ENCODE data around the gene ANGEL2. TPM values are rescaled to one million over a fixed set of nuclear protein-coding genes. Genes with fewer than 3 reads are reported as not detected.
A peak's percentile ranks its signal among the peaks of the same experiment; 100 is the strongest.
"Not testable (repeated sequence)": the region's sequence is repeated elsewhere in the genome, so short reads cannot be mapped to it uniquely, and the experiment has no call there.

ANGEL2 gene
- total RNA-seq, 1 donor: 43.6 TPM

DNA sequence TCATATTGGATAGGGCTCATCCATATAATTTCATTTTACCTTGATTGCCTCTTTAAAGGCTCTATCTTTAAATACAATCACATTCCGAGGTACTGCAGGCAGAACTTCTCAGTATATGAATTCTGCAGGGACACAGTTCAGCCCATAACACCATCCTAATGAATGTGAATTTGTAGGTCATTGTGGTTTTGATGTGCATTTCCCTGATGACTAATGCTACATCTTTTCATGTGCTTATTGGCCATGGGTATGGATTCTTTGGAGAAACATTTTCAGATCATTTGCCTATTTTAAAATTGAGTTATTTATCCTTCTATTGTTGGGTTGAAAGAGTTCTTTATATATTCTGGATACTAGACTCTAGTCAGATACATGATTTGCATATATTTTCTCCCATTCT is 25.8 kb upstream of the ANGEL2 start:
- TF ChIP-seq CTCF (IDR thresholded peaks at IDR 0.05; ENCODE audit: insufficient read depth, low read depth, low read length): no peak
- H3K4me3 ChIP-seq (ENCODE audit: low read depth, low read length): no peak overlapping the region
- DNase-seq (ENCODE audit: low read depth): peak; percentile 39

- H3K4me3 ChIP-seq (ENCODE audit: low read depth, low read length): no peak overlapping the region
- DNase-seq (ENCODE audit: low read depth): no peak
- no peak for TF ChIP-seq CTCF (IDR thresholded peaks at IDR 0.05; ENCODE audit: insufficient read depth, low read depth, low read length)
Observed at GRCh38 chr1:213035573-213035972, 19.9 kb upstream of the ANGEL2 start.

DNA sequence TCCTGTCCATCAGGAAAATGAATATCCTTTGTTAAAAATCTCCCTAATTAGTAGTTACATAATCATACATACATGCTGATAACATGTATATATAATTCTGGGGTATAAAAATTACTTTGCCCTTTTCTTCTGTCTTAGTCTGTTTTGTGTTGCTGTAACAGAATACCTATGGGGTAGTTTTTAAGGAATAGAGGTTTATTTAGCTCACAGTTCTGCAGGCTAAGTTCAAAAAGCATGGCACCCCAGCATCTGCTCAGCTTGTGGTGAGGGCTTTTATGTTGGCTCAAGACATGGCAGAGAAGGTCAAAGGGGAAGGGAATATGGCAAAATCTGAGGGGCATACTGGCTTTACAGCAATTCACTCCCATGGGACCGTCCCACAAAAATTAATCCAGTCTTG is 19.0 kb upstream of the ANGEL2 start:
- DNase-seq (ENCODE audit: low read depth): no peak
- no peak for TF ChIP-seq CTCF (IDR thresholded peaks at IDR 0.05; ENCODE audit: insufficient read depth, low read depth, low read length)
- no peak overlapping the region for H3K4me3 ChIP-seq (ENCODE audit: low read depth, low read length)

DNA sequence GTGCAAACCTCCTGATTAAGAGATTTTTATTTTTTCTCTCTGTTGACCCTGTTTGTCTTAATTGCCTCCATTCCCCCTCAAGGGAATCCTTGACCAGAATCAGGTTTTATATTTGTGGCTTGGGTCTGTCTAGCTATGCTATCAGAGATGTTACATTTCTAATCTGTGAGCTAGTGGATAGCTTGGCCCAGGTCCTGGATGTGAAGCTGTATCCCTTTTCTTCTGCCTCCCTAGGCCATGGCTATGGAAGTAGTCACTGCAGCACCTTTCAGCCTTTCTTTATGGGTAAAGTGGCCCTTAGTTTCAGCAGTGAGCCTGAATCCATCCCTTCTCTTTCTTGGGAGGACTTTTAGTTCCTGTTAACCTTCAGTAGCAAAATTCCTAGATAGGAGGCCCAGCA is 17.0 kb upstream of the ANGEL2 start:
- H3K4me3 ChIP-seq (ENCODE audit: low read depth, low read length): no peak overlapping the region
- no peak for TF ChIP-seq CTCF (IDR thresholded peaks at IDR 0.05; ENCODE audit: insufficient read depth, low read depth, low read length)
- DNase-seq (ENCODE audit: low read depth): no peak

- not testable (repeated sequence) for DNase-seq (ENCODE audit: low read depth); H3K4me3 ChIP-seq (ENCODE audit: low read depth, low read length)
Observed at GRCh38 chr1:213027024-213027423, 11.4 kb upstream of the ANGEL2 start.

DNA sequence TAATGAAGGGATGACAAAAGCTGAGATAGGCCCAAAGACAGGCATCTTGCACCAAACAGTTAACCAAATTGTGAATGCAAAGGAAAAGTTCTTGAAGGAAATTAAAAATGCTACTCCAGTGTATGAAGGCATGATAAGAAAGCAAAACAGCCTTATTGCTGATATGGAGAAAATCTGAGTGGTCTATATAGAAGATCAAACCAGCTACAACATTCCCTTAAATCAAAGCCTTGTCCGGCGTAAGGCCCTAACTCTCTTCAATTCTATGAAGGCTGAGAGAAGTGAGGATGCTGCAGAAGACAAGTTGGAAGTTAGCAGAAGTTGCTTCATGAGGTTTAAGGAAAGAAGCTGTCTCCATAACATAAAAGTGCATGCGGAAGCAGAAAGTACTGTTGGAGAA is 4.3 kb upstream of the ANGEL2 start:
- TF ChIP-seq CTCF (IDR thresholded peaks at IDR 0.05; ENCODE audit: insufficient read depth, low read depth, low read length): no peak
- DNase-seq (ENCODE audit: low read depth): no peak
- H3K4me3 ChIP-seq (ENCODE audit: low read depth, low read length): no peak overlapping the region

DNA sequence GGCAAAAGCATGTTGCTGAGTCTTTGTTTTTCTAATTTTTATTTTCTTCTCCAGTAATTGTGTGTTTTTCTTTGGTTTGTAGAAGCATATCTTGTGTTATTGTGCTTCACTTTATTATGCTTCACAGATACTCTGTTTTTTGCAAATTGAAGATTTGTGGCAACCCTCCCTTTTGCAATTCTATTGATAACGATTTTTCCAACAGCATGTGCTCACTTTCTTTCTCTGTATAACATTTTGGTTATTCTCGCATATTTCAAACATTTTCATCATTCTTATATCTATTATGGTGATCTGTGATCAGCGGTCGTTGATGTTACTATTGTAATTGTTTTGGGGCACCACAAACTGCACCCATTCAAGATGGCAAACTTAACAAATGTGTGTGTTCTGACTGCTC is 3.8 kb upstream of the ANGEL2 start:
- no peak overlapping the region for H3K4me3 ChIP-seq (ENCODE audit: low read depth, low read length)
- TF ChIP-seq CTCF (IDR thresholded peaks at IDR 0.05; ENCODE audit: insufficient read depth, low read depth, low read length): no peak

More for the DNA sequence above, 3.8 kb upstream of the ANGEL2 start:
- no peak for DNase-seq (ENCODE audit: low read depth)

Measured in fibroblast of villous mesenchyme (primary cell).